Skeletal muscle tissue (tissue), 4 donors: ENCODE data around the gene MTREX. TPM values are rescaled to one million over a fixed set of nuclear protein-coding genes. Genes with fewer than 3 reads are reported as not detected.

ENCODE experiments used
- H3K27ac ChIP-seq: one replicate; pipeline ENCODE4 v1.7.0; 2013; ENCODE audit warnings: mild to moderate bottlenecking, low read depth, low read length, inconsistent platforms
- H3K27me3 ChIP-seq, 3 donors: one replicate each; pipeline ENCODE4 v1.7.0; 2013; ENCODE audit warnings: low read length in 3 of 3; ENCODE audit not compliant: control insufficient read depth in 3 of 3, insufficient read depth in 3 of 3
- H3K36me3 ChIP-seq, 3 donors: one replicate each; pipeline ENCODE4 v1.7.0; 2013; ENCODE audit warnings: low read length in 3 of 3; ENCODE audit not compliant: control insufficient read depth in 3 of 3, insufficient read depth in 3 of 3
- H3K4me1 ChIP-seq, 3 donors: one replicate each; pipeline ENCODE4 v1.7.0; 2013; ENCODE audit warnings: low read length in 3 of 3, mild to moderate bottlenecking in 3 of 3; ENCODE audit not compliant: control insufficient read depth in 3 of 3, insufficient read depth in 3 of 3
- H3K4me3 ChIP-seq, 3 donors: one replicate each; pipeline ENCODE4 v1.7.0; 2013; ENCODE audit warnings: low read length in 3 of 3
- H3K9ac ChIP-seq, 3 donors: one replicate each; pipeline ENCODE4 v1.7.0; 2013; ENCODE audit warnings: low read length in 3 of 3, mild to moderate bottlenecking in 3 of 3, moderate library complexity in 2 of 3, low read depth in 1 of 3
- H3K9me3 ChIP-seq, 3 donors: one replicate each; pipeline ENCODE4 v1.7.0; 2013; ENCODE audit warnings: low read length in 3 of 3; ENCODE audit not compliant: control insufficient read depth in 3 of 3
- total RNA-seq: library from RNA; depleted of rRNA; stranded (reverse); fragments of >200 nt; gene quantifications from one replicate; pipeline ENCODE4 v1.2.3, GENCODE V29; 2014
- donor health status: Osteomylitis.

MTREX gene
- total RNA-seq, 1 donor from 2014 or later, result 85.1 TPM

- Histone ChIP-seq H3K27ac (no peak overlapping the region), H3K9ac (no peak overlapping the region), H3K4me1 (peaks cover 4 to 10% (median 8%) of the 10 kb centered on the region in 3 donors), H3K4me3 (no peak overlapping the region), H3K27me3 (no peaks in the 10 kb centered on the region), H3K36me3 (peaks cover 0 to 14% (median 0%) of the 10 kb centered on the region in 3 donors), H3K9me3 (no peaks in the 10 kb centered on the region)
Measured at GRCh38 chr5:55415071-55415470, 107.3 kb downstream of the MTREX start.

- Histone ChIP-seq H3K36me3 (peaks cover 0 to 16% (median 4%) of the 10 kb centered on the region in 3 donors), H3K27me3 (no peaks in the 10 kb centered on the region), H3K4me1 (peaks cover 8 to 14% (median 11%) of the 10 kb centered on the region in 3 donors), H3K4me3 (no peak overlapping the region), H3K9me3 (no peaks in the 10 kb centered on the region), H3K27ac (no peak overlapping the region), H3K9ac (no peak overlapping the region)
Measured at GRCh38 chr5:55416306-55416705, 108.5 kb downstream of the MTREX start.

GRCh38 chr5:55418994-55419968 is 111.5 kb downstream of the MTREX start:
- no peak overlapping the region for H3K4me3 ChIP-seq
- H3K27ac ChIP-seq, result no peak overlapping the region
- peaks cover 15 to 28% (median 26%) of the 10 kb centered on the region in 3 donors for H3K36me3 ChIP-seq
- H3K9me3 ChIP-seq, result no peaks in the 10 kb centered on the region
- H3K27me3 ChIP-seq, result no peaks in the 10 kb centered on the region
- no peak overlapping the region for H3K9ac ChIP-seq
- peaks cover 13 to 21% (median 17%) of the 10 kb centered on the region in 3 donors for H3K4me1 ChIP-seq

- Histone ChIP-seq H3K9me3 (no peaks in the 10 kb centered on the region), H3K9ac (no peak overlapping the region), H3K36me3 (peaks cover 21 to 43% (median 33%) of the 10 kb centered on the region in 3 donors), H3K27ac (no peak overlapping the region), H3K4me1 (peaks cover 13 to 26% (median 22%) of the 10 kb centered on the region in 3 donors), H3K27me3 (no peaks in the 10 kb centered on the region), H3K4me3 (no peak overlapping the region)
Measured at GRCh38 chr5:55421074-55421529, 113.3 kb downstream of the MTREX start.

GRCh38 chr5:55426455-55426854 is 118.7 kb downstream of the MTREX start:
- Histone ChIP-seq H3K9ac (no peak overlapping the region), H3K4me1 (peaks cover 25 to 47% (median 29%) of the 10 kb centered on the region in 3 donors), H3K36me3 (peaks cover 24 to 38% (median 37%) of the 10 kb centered on the region in 3 donors), H3K9me3 (no peaks in the 10 kb centered on the region), H3K27me3 (no peaks in the 10 kb centered on the region), H3K4me3 (no peak overlapping the region), H3K27ac (peak overlapping the region; percentile 68)

- Histone ChIP-seq H3K9ac (no peak overlapping the region), H3K36me3 (peaks cover 23 to 37% (median 35%) of the 10 kb centered on the region in 3 donors), H3K4me3 (no peak overlapping the region), H3K4me1 (peaks cover 23 to 45% (median 26%) of the 10 kb centered on the region in 3 donors), H3K27me3 (no peaks in the 10 kb centered on the region), H3K9me3 (no peaks in the 10 kb centered on the region), H3K27ac (peak overlapping the region; percentile 68)
Measured at GRCh38 chr5:55427157-55427556, 119.4 kb downstream of the MTREX start.

GRCh38 chr5:55429221-55429612 is 121.4 kb downstream of the MTREX start:
- H3K36me3 ChIP-seq, result peaks cover 10 to 21% (median 19%) of the 10 kb centered on the region in 3 donors
- H3K27me3 ChIP-seq, result no peaks in the 10 kb centered on the region
- H3K9ac ChIP-seq, result no peak overlapping the region
- peaks cover 22 to 41% (median 23%) of the 10 kb centered on the region in 3 donors for H3K4me1 ChIP-seq
- no peaks in the 10 kb centered on the region for H3K9me3 ChIP-seq
- peak overlapping the region; percentile 68 for H3K27ac ChIP-seq
- no peak overlapping the region for H3K4me3 ChIP-seq

- peaks cover 6 to 16% (median 14%) of the 10 kb centered on the region in 3 donors for H3K36me3 ChIP-seq
- H3K9me3 ChIP-seq, result no peaks in the 10 kb centered on the region
- H3K4me3 ChIP-seq, result no peak overlapping the region
- no peaks in the 10 kb centered on the region for H3K27me3 ChIP-seq
- H3K9ac ChIP-seq, result no peak overlapping the region
- no peak overlapping the region for H3K27ac ChIP-seq
- peaks cover 23 to 41% (median 25%) of the 10 kb centered on the region in 3 donors for H3K4me1 ChIP-seq
Measured at GRCh38 chr5:55429613-55430253, 121.9 kb downstream of the MTREX start.

GRCh38 chr5:55432549-55432948 is 124.8 kb downstream of the MTREX start:
- no peaks in the 10 kb centered on the region for H3K9me3 ChIP-seq
- H3K4me3 ChIP-seq, result no peak overlapping the region
- no peaks in the 10 kb centered on the region for H3K27me3 ChIP-seq
- H3K27ac ChIP-seq, result no peak overlapping the region
- no peak overlapping the region for H3K9ac ChIP-seq
- H3K36me3 ChIP-seq, result peaks cover 0 to 19% (median 0%) of the 10 kb centered on the region in 3 donors
- H3K4me1 ChIP-seq, result peaks cover 21 to 30% (median 23%) of the 10 kb centered on the region in 3 donors
